ENCODE data around the gene TFB1M.
"Not testable (repeated sequence)": the region's sequence is repeated elsewhere in the genome, so short reads cannot be mapped to it uniquely, and the experiment has no call there.

The TFB1M gene

DNA sequence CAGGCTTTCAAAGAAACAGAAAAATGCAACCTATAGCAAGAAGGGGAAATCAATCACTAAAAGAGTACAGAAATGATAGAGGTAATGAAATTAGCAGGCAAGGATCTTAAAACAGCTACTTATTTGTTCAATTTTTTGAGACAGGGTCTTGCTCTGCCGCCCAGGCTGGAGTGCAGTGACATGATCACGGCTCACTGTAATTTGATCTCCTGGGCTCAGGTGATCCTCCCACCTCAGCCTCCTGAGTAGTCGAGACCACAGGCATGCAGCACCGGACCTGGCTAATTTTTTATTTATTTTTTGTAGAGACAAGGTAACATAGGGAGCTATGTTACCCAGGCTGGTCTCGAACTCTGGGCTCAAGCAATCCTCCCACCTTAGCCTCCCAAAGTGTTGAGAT, 21.6 kb downstream of the TFB1M start:
- DNase-seq: no peak

GRCh38 chr6:155291291-155291690, 23.0 kb downstream of the TFB1M start:
- no peak for DNase-seq

- no peak for DNase-seq
Measured at GRCh38 chr6:155290491-155290890, 23.8 kb downstream of the TFB1M start.

GRCh38 chr6:155287762-155288161, 26.5 kb downstream of the TFB1M start:
- no peak for DNase-seq

DNA sequence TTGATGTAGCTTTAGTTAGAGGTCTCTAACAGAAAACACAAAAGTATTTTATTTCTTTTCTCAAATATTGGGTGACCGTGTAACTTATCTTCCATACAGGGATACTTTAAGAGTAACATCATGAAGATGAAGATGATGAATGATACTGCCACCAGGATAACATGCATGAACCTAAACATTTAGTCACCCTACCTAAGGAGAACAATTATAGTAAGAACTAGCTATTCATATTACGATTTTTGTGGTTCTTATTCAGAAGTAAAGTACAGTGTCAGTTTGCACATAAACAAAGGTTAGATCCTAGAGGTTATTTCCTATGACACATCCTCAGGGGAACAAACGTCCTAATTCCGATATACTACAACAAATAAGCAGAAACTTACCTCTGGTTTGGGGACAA, 29.5 kb downstream of the TFB1M start:
- no peak for DNase-seq

- no peak for DNase-seq
Measured at GRCh38 chr6:155278319-155279049, 35.8 kb downstream of the TFB1M start.

DNA sequence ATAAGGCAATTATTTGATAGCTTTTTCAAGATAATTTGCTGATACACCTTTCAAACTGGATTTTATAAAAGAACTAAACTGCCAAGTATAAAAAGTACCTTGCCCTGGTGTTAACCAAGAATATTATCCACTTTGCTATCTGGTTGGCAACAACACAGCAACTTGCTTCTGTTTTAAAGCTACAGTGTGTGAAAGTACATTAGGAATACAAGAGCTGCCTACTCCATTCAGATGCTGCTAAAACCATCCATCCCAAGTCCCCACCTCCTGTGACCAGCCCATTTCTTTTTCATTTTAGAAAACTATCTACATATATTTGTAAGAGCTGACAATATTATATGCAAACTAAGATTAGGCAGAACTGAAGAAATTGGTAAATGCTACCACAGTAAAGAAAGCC, 37.6 kb downstream of the TFB1M start:
- no peak for DNase-seq

DNA sequence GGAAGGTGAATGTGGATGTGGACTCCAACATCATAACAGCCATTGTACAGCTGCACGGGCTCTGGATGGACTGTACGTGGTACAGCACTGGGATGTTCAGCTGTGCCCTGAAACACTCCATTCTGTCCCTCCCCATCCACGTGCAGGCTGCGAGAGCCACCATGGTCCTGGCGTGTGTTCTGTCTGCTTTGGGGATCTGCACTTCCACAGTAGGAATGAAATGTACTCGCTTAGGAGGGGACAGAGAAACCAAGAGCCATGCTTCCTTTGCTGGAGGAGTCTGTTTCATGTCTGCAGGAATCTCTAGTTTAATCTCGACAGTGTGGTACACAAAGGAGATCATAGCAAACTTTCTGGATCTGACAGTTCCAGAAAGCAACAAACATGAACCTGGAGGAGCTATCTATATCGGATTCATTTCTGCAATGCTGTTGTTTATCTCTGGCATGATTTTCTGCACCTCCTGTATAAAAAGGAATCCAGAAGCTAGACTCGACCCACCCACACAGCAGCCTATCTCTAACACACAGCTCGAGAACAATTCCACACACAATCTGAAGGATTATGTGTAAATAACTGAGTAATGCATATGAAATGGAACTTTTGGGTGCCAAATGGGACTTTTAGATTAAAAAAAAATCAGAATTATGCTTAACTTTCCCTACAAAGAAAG, 38.3 kb downstream of the TFB1M start:
- DNase-seq: no peak

GRCh38 chr6:155274533-155274932, 39.8 kb downstream of the TFB1M start:
- DNase-seq: no peak

GRCh38 chr6:155274106-155274505, 40.2 kb downstream of the TFB1M start:
- DNase-seq: no peak

- DNase-seq: no peak
Measured at GRCh38 chr6:155273431-155273830, 40.9 kb downstream of the TFB1M start.

DNA sequence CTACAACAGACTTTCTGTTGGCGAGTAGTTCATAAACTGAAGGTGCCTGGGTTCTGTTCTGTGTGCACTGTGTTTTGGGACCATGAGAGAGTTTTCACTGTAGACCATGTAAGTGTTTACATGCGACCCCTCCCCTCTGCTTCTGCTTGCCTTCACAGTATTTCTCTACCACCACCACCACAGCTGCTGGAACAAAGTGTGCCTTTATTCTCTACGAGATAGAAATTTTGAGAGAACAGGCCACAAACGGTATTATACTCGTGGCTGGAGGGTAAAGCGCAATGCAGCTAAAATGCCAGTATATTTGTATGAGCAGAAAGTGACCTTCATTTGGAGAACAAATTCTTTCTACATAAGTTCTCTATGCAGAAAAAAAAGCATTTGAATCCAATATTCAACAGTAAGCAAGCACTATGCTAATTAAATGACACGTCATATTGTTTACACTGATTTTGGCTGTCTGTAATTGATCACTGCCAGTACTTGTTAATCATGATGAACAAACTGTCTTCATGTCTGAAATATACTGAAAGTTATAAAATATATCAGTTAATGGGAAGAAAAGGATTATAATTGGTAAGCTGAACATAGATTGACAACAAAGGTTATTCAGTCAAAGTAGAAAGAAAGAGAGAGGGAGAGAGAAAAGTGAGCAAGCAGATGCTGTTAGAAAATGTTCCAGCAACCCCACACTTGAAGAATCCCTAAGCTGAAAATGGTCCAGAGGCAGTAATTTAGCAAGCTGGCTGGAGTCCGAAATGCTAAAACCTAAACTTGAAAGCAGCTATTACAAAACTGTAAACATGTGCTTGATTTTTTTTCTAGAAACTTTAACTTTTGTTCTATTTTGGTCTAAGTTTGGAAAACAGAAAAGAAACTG, 41.7 kb downstream of the TFB1M start:
- DNase-seq: no peak

DNA sequence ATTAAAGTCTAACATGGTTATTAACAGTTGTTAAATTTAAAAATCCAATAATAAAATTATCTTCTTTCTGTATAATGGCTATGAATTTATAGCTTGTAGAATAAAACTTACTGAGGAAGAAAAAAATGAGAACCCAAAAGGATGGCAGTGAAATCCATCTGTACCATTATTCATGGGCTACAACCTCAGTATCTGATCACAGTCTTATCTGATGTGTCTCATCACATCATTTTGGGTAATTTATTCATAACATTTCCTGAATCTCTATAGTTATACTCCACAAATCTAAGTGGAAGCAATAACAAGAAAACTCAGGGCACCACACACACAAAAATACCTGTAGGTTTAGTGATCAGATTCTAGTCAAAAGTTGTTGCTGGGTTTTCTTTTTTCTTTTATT, 43.1 kb downstream of the TFB1M start:
- DNase-seq: no peak

DNA sequence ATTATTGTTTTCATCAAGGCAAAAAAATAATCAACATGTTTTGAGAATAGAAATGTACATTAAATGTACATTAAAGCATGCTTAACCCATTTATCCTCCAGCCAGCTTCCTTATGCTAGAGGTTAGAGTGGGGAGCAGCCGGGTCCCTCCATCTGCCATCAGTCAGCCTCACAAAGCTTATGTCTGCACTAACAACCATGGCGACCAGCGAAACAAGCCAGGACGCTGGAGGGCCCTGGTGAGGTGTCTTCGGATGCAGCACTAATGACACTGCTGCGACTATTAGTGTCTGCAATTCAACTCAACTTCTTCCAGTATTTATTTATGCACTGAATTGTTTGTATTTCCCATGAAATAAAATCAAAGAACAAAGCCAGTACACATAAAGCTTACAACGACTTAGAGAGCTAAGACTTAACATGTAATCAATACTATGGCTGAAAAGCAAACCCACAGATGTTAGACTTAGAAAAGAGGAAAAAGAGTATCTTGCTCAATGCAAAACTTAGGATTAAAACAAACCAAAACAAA, 43.7 kb downstream of the TFB1M start:
- no peak for DNase-seq

GRCh38 chr6:155269765-155270164, 44.5 kb downstream of the TFB1M start:
- DNase-seq: no peak

GRCh38 chr6:155268088-155268867, 46.0 kb downstream of the TFB1M start:
- DNase-seq: not testable (repeated sequence)

DNA sequence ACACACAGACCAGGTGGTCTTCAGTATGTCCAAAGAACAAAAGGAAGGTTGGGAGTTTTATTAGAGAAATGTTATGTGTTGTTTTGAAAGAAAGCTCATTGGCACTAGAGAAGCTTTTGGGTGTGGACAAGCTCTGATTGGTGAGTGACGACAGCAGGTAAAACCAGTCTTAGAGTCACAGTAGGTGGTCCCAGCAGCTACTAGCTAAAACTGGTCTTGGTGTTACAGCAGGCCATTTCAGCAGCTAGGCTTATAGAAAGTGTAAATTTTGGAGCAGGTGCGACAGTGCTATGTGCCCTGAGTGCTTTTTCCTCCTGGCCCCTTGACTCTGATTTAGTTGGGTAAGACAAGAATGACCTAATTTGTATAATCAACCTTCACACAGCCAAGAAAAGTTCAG, 46.9 kb downstream of the TFB1M start:
- no peak for DNase-seq

DNA sequence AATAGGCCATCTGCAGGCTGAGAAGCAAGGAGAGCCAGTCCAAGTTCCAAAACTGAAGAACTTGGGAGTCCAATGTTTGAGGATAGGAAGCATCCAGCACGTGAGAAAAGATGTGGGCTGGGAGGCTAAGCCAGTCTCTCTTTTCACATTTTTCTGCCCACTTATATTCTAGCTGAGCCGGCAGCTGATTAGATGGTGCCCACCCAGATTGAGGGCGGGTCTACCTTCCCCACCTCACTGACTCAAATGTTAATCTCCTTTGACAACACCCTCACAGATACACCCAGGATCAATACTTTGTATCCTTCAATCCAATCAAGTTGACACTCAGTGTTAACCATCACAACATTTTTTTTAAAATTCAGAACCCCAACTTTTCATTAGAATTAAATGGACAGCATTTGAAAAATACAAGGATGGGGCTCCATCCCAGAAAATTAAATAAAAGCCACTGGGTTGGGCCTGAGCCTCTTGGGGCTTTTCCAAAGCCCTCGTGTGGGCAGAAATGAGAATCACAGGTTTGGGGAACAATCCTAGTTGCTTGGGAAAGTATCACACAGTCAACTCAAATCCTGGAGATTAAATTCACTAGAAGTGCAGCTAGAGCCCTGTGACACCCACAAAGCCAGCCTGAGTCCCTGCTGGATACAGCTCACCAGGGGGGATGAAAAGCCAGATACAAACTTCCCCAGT, 48.3 kb downstream of the TFB1M start:
- DNase-seq: no peak

DNA sequence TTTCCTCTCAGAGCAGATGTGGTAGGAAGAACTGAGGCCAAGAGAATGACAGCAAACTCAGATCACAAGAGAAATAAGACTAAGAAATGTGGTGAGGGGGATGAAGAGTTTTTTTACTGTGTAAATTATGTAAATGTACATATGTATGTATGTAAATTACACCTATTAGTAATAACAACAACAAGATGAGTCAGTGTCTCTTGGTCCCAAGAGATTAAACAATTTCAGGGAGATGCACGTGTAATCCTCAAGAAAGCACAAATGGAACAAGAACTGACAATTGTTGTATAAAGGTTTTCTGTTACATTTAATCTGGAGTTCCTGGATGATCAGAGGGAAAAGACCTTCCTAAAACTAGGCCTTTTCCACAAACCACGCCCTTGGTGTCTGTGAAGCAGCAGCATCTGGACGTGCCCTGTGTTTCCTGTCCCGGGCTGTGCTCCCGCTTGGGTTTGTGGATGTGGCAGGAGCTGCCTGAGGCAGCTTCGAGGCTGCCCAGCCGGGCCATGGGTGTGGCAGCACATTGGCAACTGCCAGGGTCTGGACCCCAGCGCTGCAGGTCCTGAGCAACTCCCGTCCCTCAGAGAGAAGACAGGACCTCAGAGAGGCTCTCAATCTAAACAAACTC, 49.5 kb downstream of the TFB1M start:
- no peak for DNase-seq

DNA sequence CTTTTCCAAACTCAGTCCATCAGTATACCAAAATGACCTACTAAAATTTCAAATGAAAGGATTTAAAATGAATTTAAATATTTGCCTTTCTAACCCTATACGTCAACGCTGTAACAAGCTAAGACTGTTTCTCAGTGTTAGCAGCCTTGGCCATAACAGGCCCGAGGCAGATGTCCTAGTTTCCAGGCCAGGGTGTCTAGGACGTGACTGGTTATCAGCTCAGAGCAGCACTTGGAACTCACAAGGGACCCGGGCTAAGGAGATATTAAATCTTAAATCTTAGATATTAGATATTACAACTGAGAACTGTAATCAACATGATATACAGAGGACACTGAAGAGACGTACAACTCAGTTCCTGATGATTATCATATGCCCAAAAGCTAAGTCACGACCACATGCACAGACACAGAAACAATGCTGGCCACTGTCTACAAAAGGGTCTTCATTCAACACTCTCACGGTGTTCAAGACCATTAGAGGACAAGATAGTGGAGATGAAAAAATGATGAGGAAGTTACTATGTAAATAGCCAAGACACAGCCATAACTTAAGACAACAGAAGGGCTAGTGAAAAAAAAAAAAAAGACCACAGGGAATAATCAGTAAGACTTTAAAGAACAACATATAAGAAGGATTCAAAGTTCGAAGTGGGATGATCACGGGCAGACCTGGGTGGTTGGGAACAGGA, 50.8 kb downstream of the TFB1M start, which contains the start of gene CLDN20:
Gene CLDN20, plus strand, starts transcription at position 641 of the 691 bp plus-strand sequence. CDS start 11,707 bp downstream, outside the sequence.
- DNase-seq: no peak

DNA sequence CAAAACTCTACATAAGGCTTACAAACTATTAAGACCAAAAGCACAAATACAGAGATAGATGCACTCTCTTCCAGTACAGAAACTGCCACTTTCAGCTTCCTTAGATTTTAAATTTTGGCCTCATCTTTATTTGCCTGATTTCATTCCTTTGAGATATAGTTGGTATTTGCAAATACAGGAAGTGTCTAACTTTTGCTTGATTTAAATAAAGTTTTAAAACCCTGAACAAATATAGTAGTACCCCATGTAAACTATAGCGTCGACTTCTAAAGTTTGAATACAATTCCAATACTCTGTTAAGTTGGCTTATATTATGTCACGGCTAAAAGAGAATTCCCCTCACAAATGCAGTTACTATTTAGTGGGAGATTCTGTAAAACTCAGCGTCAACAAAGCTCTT, 51.6 kb downstream of the TFB1M start:
- no peak for DNase-seq

All from SHP77 treated with DMSO at 0.1 percent for 48 hours (cell line).